Astrocyte of the spinal cord (primary cell): ENCODE results near the gene ITSN1.
A peak's percentile ranks its signal among the peaks of the same experiment; 100 is the strongest.

Source experiments
- DNase-seq: peaks from one replicate; pipeline ENCODE4 v3.0.0; 2011; ENCODE audit warnings: low read depth, low spot score
- H3K4me3 ChIP-seq: 2 replicates; pipeline ENCODE4 v1.5.1; 2011; ENCODE audit warnings: low read depth, mild to moderate bottlenecking, low read length, moderate library complexity
- CTCF ChIP-seq: IDR thresholded peaks from 2 replicates; pipeline ENCODE4 v1.5.1; 2012; ENCODE audit warnings: low read depth, mild to moderate bottlenecking, low read length, inconsistent platforms
- in situ Hi-C: cut with HindIII; loops from 2 replicates; pipeline ENCODE4 v1.10.0; 2017; ENCODE audit warnings: low sequenced_read_pairs

The ITSN1 gene

GRCh38 chr21:33643658-33644311, 1.5 kb downstream of the ITSN1 start:
- in situ Hi-C loops = no loop called here
- TF ChIP-seq CTCF = no peak
- peak; percentile 52 for DNase-seq
- H3K4me3 ChIP-seq = peak overlapping the region; percentile 69

- no peak for TF ChIP-seq CTCF
- peak overlapping the region; percentile 69 for H3K4me3 ChIP-seq
- in situ Hi-C loops = no loop called here
- DNase-seq = peak; percentile 63
Measured at GRCh38 chr21:33644383-33645074, 2.2 kb downstream of the ITSN1 start.

- no peak for DNase-seq
- no peak overlapping the region for H3K4me3 ChIP-seq
- in situ Hi-C loops = no loop called here
- no peak for TF ChIP-seq CTCF
Measured at GRCh38 chr21:33645730-33646129, 3.4 kb downstream of the ITSN1 start.

GRCh38 chr21:33647587-33647986, 5.3 kb downstream of the ITSN1 start:
- DNase-seq = no peak
- in situ Hi-C loops = no loop called here
- TF ChIP-seq CTCF = no peak
- no peak overlapping the region for H3K4me3 ChIP-seq

GRCh38 chr21:33648555-33648954, 6.3 kb downstream of the ITSN1 start:
- DNase-seq = no peak
- TF ChIP-seq CTCF = no peak
- no peak overlapping the region for H3K4me3 ChIP-seq
- in situ Hi-C loops = no loop called here

- in situ Hi-C loops = no loop called here
- TF ChIP-seq CTCF = no peak
- H3K4me3 ChIP-seq = no peak overlapping the region
- DNase-seq = no peak
Measured at GRCh38 chr21:33650230-33650629, 7.9 kb downstream of the ITSN1 start.
